GM15510 (cell line): ENCODE data around the gene SLMAP.

Source experiments
- POLR2A ChIP-seq: IDR thresholded peaks from 3 replicates; pipeline ENCODE4 v1.6.1; 2011; ENCODE audit warnings: borderline replicate concordance; ENCODE audit not compliant: insufficient read length; ENCODE audit errors: extremely low read depth

Gene SLMAP

DNA sequence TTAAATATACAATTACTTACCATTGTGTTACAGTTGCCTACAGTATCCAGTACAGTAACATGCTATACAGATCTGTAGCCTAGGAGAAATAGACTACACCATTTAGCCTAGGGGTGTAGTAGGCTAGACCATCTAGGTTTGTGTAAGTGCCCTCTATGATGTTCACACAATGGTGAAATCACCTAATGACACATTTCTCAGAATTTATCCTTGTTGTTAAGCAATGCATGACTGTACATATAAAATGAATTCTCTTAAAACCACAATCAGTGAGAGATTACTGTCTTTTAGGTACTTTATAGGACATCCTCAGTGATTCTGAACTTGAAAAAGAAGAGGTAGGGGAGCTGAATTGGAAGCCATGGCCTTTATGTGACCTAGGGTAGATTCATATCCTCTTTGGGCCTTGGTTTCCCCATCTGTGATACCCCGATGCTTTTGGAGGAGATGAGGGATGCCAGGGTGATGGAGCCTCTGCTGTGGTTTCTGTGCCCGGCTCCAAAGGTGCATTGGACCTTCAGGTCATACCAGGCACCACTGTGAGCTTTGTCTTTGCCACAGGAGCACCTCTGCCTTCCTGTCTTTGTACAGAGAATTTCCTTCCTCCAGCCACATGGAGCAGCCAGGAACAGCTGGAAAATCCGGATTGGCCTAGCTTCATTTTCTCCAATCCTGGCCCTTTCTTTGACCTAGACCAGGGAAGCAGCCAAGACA, 200.2 kb downstream of the SLMAP start:
- no peak for TF ChIP-seq POLR2A

DNA sequence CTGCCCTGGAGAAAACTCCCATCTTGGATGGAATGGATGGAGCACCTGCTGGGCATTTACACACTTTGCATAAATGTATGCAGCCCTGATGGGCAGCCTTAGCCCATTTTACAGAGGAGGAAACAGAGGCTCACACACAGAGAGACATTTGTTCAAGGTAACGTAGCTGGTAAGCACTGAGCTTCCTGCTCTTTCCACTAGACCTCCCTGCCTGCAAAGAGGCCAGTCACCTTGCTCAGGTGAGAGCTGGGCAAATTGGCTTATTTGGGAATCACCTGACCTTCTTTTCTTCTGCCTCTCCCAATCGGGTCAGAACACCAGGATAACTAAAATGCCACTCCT, 200.7 kb downstream of the SLMAP start:
- TF ChIP-seq POLR2A: no peak

DNA sequence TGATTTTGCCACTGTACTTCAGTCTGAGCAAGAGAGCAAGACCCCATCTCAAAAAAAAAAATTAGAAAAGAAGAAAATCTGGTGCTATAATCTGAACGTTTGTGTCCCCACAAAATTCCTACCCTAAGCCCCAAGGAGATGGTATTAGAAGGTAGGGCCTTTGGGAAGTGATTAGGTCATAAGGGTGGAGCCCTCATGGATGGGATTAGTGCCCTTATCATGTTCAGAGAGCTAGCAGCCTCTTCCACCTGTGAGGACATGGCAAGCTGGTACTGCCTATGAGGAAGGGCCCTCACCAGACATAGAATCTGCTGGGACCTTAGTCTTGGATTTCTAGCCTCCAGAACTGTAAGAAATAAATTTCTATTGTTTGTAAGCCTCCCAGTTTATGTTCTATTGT, 201.7 kb downstream of the SLMAP start:
- TF ChIP-seq POLR2A: no peak

DNA sequence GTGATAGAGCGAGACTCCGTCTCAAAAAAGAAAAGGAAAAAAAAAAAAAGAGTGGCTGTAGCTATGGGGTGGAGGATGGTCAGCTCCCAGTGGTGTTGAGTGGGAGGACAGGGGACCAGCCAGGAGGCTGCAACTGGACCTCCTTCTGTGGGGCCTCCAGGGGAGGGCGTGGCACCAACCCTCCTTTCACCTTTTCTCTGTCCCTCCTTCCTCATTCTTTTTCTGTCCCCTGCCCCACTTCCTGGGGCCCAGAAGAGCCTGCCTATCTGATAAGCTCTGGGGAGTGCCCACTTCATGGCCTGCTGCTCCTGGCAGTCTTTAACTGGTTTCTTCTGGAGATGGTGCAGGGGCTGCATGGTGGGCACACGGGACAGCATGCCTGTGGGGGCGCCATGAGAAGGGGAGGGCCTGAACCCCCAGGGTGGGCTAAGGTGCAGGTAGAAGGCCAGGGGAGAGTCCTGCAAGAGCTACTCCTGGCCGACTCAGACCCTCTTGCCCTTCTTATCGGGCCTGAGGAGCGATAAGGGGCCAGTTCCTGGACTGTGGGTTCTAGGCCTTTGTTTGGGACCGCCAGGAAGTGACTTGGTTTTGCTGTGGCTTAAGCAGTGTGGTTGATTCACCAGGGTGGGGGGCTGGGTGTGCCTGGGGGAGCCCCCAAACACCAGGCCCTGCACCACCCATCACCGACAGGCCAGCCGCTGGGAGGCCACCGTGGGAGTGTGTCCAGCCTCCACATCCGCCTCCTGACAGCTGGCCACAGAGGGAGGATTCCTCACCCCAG, 202.7 kb downstream of the SLMAP start:
- TF ChIP-seq POLR2A: no peak

DNA sequence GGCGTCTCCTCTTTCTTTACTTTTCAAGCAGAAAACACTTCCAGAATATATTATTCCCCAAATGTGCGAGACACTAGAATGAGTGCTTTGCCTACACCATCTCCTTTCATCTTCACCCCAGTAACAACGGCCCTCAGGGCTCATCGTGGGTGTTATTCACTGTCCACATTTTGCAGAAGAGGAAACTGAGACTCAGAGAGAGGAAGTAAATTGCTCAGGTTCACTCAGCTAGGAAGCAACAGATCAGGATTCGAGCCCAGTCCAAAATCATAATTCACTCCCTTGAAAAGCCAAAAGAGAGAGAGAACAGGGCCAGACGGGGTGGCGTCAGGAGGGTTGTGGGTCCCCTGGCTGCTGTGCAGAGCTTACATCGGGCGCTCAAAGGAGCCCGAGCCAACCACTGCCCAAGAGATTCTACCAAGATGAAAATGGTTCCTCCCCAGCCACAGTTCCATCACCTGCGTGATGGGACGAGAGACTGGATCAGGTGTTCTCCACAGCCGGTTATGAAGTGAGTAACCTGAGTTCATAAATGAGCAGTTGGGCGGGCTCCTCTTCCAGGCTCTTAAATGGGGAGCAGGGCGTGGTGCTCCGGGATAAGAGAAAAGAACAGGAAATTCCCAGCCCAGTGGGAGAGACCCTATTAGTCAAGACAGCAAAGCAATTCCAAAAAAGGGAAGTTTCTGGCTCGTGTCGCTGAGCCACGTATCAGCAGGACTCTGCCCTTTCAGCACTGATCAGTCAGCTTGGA, 203.5 kb downstream of the SLMAP start:
- TF ChIP-seq POLR2A: no peak

DNA sequence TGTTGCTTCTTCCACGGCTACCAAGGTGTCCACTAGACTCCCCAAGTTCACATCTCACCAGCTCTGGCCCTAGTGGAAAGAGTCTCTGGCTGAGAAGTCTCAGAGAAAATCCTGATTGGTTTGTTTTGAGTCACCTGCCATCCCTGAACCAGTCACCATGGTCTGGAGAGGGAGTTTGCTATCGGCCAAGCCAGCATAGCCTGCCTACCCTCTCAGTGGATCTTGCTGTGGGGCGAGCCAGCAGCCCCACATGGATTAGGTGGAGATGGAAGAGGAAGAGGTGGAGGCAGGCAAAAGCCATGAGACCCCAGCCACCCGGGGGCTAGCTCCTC, 204.0 kb downstream of the SLMAP start:
- TF ChIP-seq POLR2A: no peak

DNA sequence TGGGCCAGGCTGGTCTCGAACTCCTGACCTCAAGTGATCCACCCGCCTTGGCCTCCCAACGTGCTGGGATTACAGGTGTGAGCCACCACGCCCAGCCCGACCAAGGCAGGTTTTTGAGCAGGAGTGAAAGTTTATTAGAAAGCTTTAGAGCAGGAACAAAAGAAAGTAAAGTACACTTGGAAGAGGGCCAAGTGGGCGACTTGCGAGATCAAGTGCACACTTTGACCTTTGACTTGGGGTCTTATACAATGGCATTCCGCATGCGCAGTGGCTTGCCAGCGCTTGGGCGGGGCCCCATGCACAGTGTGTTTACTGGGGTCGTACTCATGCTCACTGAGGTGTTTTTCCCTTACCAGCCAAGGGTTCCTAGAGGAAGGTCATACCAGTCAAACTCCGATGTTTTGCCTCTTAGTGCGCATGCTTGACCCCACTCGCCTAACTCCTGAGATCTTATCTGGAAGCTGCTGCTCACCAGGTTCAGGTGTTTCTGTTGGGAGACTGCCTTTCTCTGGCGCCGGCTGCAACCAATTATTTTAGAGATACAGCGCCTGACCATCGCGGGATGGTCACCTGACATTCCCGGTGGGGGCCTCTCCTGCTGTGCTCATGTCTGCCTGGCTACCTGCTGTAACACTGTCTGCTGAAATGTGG, 205.2 kb downstream of the SLMAP start:
- TF ChIP-seq POLR2A: no peak

DNA sequence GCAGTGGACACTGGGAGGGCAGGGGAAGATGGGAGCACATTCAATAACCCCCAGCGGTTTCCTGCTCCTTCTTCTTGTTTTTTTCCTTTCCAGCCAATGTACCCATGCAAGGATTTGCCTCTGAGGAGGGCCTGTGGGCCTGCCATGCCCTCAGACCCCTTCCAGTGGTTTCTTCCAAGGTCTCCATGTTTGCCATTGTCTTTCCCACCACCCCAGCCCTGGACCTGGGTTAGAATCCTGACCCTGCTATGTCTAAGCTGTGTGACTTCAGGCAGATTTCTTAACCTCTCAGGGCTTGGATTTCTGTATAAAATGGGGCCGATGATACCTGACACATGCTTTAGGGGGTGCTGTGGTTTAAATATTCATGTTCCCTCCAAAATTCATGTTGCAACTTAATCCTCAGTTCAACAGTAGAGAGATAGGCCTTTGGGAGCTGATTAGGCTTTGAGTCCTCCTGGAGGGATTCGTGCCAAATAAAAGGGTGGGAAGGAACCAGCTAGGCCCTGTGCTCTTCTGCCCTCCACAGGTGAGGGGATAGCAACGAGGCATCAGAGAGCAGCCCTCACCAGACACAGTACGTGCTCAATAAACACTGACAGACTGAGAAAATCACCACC, 205.8 kb downstream of the SLMAP start:
- TF ChIP-seq POLR2A: no peak

DNA sequence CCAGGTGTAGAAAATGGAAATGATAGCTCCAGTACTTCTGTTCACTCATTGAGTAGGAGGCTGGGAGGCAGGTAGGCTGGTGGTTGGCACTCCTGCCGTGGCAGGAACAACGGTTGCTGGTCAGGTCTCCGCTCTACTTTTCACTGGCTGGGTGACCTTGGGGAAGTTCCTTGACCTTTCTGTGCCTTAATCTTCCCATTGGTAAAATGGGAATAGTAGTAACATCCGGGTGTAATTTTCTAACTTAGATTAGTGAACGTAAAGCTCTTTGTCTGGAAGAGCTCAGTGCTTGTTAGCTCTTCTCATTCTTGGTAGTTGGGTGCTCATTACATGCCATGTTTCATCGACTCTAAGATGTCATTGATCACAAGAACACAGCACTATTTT, 206.3 kb downstream of the SLMAP start:
- TF ChIP-seq POLR2A: no peak

DNA sequence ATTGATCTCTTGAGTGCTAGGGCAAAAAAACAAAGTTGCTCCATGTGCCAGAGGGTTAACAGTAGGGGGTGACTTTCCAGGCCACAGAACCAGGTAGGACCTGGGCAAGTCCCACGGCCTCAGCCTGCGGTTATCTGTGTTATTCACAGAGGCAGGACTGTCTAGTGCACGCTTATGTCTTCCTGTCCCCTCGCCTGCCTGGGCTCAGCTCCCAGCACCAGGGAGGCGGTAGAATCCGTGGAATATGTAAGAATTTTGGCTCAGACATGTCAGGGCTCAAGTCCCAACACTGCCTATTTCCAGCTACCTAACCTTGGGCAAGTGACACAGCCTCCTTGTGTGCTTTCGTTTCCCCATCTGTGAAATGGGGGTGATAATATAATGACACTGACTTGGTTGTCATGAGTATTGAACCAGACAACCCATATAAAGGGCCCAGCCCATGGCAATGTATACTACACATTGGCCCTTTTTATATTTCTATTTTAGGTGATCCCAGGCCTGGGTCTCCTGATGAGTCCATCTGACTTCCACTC, 207.8 kb downstream of the SLMAP start:
- TF ChIP-seq POLR2A: no peak

DNA sequence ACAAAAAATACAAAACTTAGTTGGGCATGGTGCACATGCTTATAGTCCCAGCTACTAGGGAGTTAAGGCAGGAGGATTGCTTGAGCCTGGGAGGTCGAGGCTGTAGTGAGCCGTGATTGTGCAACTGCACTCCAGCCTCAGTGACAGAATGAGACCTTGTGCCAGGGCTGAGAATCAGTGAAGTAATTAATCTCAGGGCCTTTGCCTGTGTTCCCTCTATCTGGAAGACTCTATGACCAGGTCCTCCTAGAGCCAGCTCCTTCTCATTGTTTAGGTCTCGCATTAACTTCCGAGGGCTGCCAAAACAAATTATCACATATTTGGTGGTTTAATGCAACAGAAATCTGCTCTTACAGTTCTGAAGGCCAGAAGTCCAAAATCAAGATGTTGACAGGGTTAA, 210.7 kb downstream of the SLMAP start:
- TF ChIP-seq POLR2A: no peak

DNA sequence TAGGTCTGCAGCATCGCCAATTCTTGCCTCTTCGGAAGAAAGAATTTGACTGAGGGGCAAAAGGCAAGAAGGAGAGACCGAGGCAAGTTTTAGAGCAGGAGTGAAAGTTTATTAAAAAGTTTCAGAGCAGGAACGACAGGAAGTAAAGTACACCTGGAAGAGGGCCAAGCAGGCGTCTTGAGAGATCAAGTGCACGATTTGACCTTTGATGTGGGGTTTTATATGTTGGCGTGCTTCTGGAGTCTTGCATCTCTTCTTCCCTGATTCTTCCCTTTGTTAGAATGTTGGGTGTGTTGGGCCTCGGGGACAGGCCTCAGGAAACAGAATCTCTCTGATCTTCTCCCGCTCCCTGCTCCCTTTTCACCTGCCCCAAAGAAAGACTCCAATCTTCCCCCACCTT, 211.5 kb downstream of the SLMAP start:
- TF ChIP-seq POLR2A: no peak

DNA sequence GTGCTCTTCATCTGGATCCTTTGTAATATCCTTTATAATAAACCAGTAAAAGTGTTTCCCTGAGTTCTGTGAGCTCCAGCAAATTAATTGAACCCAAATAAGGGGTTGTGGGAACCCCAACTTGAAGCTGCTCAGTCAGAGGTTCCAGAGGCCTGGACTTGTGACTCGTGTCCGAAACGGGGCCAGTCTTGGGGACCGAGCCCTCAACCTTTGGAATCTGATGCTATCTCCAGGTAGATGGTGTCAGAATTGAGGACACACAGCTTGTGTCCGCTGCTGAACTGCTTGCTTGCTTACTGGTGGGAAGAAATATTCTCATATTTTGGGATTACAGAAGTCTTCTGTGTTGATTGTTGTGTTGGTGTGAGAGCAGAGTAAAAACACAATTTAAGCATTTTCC, 212.4 kb downstream of the SLMAP start:
- no peak for TF ChIP-seq POLR2A

DNA sequence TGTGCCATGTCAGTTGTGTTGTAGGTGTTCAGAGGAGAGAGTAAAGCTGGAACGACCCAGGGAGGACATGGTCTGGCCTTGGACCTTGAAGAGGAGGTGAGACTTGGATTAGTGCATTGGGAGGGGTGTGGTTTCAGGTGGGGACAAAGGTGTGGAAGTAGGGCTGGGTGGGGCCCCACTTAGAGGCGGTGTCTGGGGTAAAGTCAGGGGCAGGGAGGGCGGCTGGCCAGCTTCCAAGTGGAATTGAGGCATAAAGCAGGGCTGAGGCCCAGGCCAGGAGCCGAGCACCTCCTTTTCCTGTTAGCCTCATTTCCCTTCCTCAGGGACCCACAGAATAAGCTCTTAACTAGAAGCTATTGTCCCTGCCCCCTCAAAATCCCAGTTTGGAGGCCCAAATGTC, 215.9 kb downstream of the SLMAP start:
- no peak for TF ChIP-seq POLR2A
